HG03196 (cell line): ENCODE results near the gene NUP214.

Source experiments
- ATAC-seq: cut with Tn5 transposase; IDR thresholded peaks from one replicate; pipeline ENCODE4 v1.9.1; 2021; ENCODE audit not compliant: unreplicated experiment

Gene NUP214

GRCh38 chr9:131125288-131126058 lies at the start of gene NUP214:
Gene NUP214 (plus strand): TSS chr9:131125586. CDS start chr9:131125705, 119 bp downstream.
- peak; percentile 93 for ATAC-seq

- no peak for ATAC-seq
Measured at GRCh38 chr9:131076347-131077195, 48.8 kb upstream of the NUP214 start.

- no peak for ATAC-seq
Measured at GRCh38 chr9:131078427-131079366, 46.7 kb upstream of the NUP214 start.

GRCh38 chr9:131080589-131080988 lies 44.8 kb upstream of the NUP214 start:
- no peak for ATAC-seq

- no peak for ATAC-seq
Measured at GRCh38 chr9:131081868-131082267, 43.5 kb upstream of the NUP214 start.

- no peak for ATAC-seq
Measured at GRCh38 chr9:131082774-131083512, 42.4 kb upstream of the NUP214 start.

- no peak for ATAC-seq
Measured at GRCh38 chr9:131084661-131085369, 40.6 kb upstream of the NUP214 start.

GRCh38 chr9:131085370-131086122 lies 39.8 kb upstream of the NUP214 start:
- ATAC-seq = no peak

- no peak for ATAC-seq
Measured at GRCh38 chr9:131087354-131087893, 38.0 kb upstream of the NUP214 start.

GRCh38 chr9:131090025-131090787 lies 35.2 kb upstream of the NUP214 start:
- no peak for ATAC-seq

- ATAC-seq = no peak
Measured at GRCh38 chr9:131091352-131091992, 33.9 kb upstream of the NUP214 start.

GRCh38 chr9:131092030-131092429 lies 33.4 kb upstream of the NUP214 start:
- ATAC-seq = no peak

- ATAC-seq = no peak
Measured at GRCh38 chr9:131092548-131093440, 32.6 kb upstream of the NUP214 start.

GRCh38 chr9:131094015-131094414 lies 31.4 kb upstream of the NUP214 start:
- no peak for ATAC-seq

- no peak for ATAC-seq
Measured at GRCh38 chr9:131094622-131095021, 30.8 kb upstream of the NUP214 start.

GRCh38 chr9:131095666-131096268 lies 29.6 kb upstream of the NUP214 start:
- no peak for ATAC-seq
